ENCODE results near the gene TACC2.

- TF ChIP-seq REST (IDR thresholded peaks at IDR 0.05; ENCODE audit: insufficient read depth in 1 of 2, low read depth in 2 of 2, low read length in 2 of 2) (no peak), POLR2AphosphoS5 (IDR thresholded peaks at IDR 0.05; ENCODE audit: low read depth, low read length) (no peak), TAF1 (IDR thresholded peaks at IDR 0.05; ENCODE audit: borderline replicate concordance, insufficient read depth, low read length) (no peak), SIN3A (IDR thresholded peaks at IDR 0.05; ENCODE audit: borderline replicate concordance, insufficient read depth, low read length) (no peak), FOXP2 (optimal IDR thresholded peaks at IDR 0.05; ENCODE audit: borderline replicate concordance, extremely low read depth, extremely low read length, insufficient read depth) (no peak)
Observed at GRCh38 chr10:122050811-122051210, 61.8 kb downstream of the TACC2 start.

Data from PFSK-1 (cell line).